Measurements from ENCODE around the gene NRXN3. TPM values are rescaled to one million over a fixed set of nuclear protein-coding genes. Genes with fewer than 3 reads are reported as not detected.

NRXN3 gene
- 0.92 and 4.8 TPM in 2 replicates for total RNA-seq

DNA sequence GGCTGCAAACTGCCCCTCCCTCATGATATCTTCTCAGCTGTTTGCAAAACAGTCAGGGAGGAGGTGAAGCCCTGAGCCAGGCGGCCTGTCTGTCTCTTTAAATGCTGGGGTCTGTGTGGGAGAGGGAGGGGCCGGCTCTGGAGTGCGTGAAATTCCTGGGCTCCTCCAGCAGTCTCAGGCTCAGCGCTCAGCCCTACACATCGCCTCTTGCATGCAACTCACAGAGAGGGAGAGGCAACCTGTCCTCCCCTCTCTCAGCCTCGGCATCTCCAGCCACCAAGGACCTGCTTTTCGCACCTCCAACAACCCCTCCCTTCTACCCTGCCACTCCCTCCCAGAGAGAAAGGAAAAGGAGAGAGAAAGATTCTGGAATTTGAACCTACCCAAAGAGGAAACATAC lies at the start of gene NRXN3:
TSS of gene NRXN3 (plus strand) at position 171 of the 400 bp plus-strand sequence. CDS start 72,721 bp downstream, outside the sequence.
- DNase-seq (ENCODE audit: extremely low read depth, low read depth, low spot score) = no peak

- no peak for DNase-seq (ENCODE audit: extremely low read depth, low read depth, low spot score)
Observed at GRCh38 chr14:78122436-78122835, 47.7 kb upstream of the NRXN3 start.

- no peak for DNase-seq (ENCODE audit: extremely low read depth, low read depth, low spot score)
Observed at GRCh38 chr14:78123650-78124253, 46.4 kb upstream of the NRXN3 start.

- no peak for DNase-seq (ENCODE audit: extremely low read depth, low read depth, low spot score)
Observed at GRCh38 chr14:78127961-78128360, 42.2 kb upstream of the NRXN3 start.

GRCh38 chr14:78129375-78129774 lies 40.8 kb upstream of the NRXN3 start:
- DNase-seq (ENCODE audit: extremely low read depth, low read depth, low spot score) = no peak

- no peak for DNase-seq (ENCODE audit: extremely low read depth, low read depth, low spot score)
Observed at GRCh38 chr14:78130356-78130755, 39.8 kb upstream of the NRXN3 start.

DNA sequence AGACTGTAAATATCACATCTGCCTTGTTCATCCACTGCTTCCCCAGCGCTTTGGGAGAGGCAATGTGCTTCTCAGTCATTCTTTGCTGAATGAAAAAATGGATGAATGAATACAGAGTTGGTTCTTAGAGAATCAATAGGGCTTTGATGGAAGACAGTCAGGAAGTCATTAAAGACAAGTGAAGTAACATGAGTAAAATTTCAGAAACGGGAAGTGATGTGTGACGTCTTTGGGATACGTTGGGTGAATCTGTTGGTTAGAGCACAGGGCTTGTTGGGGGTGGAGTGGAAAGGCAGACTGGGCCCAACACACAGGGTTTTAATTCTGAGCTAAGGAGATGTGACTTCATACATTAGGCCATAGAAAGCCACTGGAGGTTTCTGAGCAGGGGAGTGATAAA lies 39.0 kb upstream of the NRXN3 start:
- DNase-seq (ENCODE audit: extremely low read depth, low read depth, low spot score) = no peak

- DNase-seq (ENCODE audit: extremely low read depth, low read depth, low spot score) = no peak
Observed at GRCh38 chr14:78131616-78132015, 38.6 kb upstream of the NRXN3 start.

- DNase-seq (ENCODE audit: extremely low read depth, low read depth, low spot score) = no peak
Observed at GRCh38 chr14:78135450-78135891, 34.7 kb upstream of the NRXN3 start.

DNA sequence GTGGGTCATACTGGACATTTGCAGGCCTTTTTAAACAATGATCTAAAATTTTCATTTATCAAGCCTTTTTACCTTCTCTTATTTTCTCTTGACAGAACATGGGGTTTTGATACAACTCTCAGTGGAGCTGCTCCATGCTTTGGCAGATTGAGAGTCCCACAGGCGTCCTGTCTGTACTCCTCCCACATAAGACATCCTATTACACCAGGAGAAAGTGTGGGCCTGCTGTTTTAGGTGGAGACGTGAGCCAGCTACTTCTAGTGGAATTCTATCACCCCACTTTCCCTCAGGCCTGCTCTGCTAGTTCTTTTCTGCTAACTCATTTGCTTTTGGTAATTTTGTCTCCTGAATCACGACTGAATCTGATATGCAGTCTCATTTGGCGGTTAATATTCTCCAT lies 33.5 kb upstream of the NRXN3 start:
- no peak for DNase-seq (ENCODE audit: extremely low read depth, low read depth, low spot score)

DNA sequence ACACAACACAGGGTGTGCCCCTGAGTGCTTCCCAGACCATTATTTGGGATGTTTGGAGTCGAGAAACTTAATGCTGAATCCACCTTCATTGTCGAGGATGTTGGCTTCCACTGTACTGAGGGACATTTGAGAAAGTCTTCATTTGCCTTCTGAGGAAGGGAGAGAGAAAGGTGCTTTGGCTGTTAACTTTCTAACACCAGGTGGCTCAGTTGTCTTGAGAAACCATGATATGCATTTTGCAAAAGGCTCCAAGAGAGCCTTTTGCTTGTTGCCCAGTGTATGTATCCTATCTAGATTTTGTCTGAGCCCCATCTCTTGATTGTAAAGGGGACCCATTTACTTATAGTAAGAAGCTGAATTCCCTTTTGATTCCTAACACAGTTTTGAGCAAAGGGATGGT lies 28.6 kb upstream of the NRXN3 start:
- no peak for DNase-seq (ENCODE audit: extremely low read depth, low read depth, low spot score)

- DNase-seq (ENCODE audit: extremely low read depth, low read depth, low spot score) = no peak
Observed at GRCh38 chr14:78142998-78143397, 27.2 kb upstream of the NRXN3 start.

DNA sequence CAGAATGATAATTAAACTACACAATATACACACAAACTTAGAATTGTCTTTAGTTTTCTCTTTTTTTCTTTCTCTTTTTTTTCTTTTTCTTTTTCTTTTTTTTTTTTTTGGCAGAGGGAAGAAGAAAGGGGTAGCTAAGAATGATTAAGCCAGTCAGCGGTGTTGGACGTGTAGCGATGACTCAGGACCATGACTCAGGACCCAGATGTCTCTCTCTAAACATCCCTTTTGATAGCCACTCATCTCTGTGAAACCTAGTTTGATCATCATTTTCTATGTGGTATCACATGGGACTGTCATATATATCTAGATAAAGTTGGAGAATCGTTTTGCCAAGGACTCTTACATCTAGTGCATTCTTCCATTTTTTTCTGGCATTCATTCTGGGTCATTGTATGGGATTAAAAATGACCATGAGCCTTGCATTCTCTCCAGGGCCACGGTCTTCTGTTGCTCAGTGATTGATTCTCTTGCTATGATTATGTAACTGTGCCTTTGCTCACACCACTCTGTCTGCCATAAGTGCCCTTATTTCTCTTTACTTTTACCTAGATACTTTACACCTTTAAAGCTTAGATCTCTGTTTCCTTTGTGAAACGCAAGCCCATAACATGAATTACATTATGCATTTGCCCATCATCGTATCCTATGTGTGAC lies 26.6 kb upstream of the NRXN3 start:
- DNase-seq (ENCODE audit: extremely low read depth, low read depth, low spot score) = no peak

GRCh38 chr14:78152201-78153063 lies 17.7 kb upstream of the NRXN3 start:
- no peak for DNase-seq (ENCODE audit: extremely low read depth, low read depth, low spot score)

- no peak for DNase-seq (ENCODE audit: extremely low read depth, low read depth, low spot score)
Observed at GRCh38 chr14:78153064-78153341, 17.2 kb upstream of the NRXN3 start.

GRCh38 chr14:78154827-78155226 lies 15.3 kb upstream of the NRXN3 start:
- no peak for DNase-seq (ENCODE audit: extremely low read depth, low read depth, low spot score)

- DNase-seq (ENCODE audit: extremely low read depth, low read depth, low spot score) = no peak
Observed at GRCh38 chr14:78156196-78156595, 14.0 kb upstream of the NRXN3 start.

DNA sequence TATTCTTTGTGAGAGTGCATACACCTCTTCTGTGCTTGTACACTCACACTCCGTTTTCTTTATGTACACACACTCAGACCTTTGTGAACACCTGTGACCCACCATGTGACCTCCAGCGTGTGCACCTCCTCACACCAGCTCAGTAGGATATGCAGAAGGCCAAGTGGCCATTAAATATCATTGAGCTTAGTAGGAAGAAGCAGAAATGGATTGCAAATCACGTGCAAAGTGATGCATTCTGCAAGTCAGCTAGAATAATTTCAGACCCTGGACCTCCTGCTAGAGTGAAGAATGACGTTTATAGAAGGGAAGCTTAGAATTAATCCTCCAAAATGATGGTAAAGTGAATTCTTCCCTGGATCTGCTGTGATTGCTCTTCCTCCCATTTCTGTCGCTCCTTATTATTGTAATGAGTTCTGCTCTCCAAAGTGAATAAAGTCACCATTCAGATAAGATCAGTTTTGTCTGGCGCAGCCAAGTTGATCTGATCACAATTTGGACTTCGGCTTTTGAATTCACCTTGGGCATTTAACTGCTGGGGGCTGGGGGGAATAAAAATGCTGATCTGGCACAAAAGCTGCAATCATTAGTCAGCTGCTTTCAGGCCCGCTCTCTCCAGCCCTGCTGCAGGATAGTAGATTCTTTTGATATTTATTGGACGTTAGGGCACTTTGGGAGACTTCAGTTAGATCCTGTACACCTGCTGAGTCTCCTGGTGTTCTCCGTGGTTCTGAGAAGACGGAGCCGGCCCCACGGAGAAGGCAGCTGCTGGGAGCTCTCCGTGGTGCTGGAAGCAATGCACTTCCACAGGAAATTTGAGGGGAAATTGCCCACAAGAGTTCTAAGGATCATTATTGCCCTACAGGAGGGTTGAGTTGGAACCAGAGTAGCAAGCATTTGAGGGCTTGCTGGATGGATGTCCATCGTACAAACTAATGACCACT lies 12.4 kb upstream of the NRXN3 start:
- DNase-seq (ENCODE audit: extremely low read depth, low read depth, low spot score) = no peak

DNA sequence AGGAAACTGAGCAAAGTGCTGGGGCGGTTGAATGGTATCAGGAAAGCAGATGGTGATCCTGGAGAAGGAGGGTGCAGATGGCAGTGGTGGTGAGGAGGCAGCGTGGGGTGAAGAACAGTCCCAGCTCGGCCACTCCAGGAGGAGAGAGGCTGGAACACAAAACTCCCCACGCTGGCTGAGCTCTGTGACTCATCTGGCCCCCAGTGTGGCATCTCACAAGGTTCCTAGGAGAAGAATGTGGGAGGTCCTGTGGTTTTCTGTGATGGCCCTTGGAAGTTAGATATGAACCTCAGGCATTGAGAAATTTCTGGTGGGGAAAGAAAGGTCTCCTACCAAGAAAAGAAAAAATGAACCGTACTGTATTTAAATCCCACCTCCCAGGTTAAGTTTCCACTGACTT lies 8.0 kb upstream of the NRXN3 start:
- no peak for DNase-seq (ENCODE audit: extremely low read depth, low read depth, low spot score)

DNA sequence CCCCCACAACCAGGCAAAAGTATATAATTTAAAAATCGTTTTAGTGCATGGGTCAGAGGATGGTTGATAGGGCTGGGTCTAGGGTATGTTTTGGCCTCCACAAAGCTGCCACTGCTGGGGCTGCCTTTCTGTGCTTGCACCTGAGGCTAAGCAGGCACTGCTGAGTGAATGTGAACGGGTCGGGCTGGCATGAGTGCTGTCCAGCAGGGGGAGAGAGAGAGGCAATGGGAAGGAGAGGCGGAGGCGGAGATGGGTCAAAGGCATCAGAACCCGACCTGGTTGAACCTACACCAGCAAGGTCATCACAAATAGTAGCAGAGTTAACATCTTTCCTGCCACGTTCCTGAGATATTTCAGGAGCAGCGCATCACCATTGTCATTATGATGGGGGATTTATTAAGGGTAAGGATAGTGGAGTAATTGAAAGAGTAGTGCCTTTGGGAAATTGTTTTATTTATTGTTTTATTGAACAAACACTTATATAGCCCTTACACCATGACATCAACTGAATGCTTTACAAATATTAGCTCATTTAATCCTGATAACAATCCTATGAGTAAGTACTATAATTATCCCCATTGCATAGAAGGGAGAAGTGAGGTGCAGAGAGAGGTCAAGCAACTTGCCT lies 5.8 kb upstream of the NRXN3 start:
- DNase-seq (ENCODE audit: extremely low read depth, low read depth, low spot score) = no peak

Measured in glomerular endothelial cell (primary cell).